Activated naive CD4-positive, alpha-beta T cell treated with anti-CD3 and anti-CD28 coated beads, Interleukin-2, amount 50 U/mL, for 72 hours (primary cell): ENCODE data around the gene NDRG3. TPM values are rescaled to one million over a fixed set of nuclear protein-coding genes. Genes with fewer than 3 reads are reported as not detected.
"Not testable (repeated sequence)": the region's sequence is repeated elsewhere in the genome, so short reads cannot be mapped to it uniquely, and the experiment has no call there.

Experiments
- ATAC-seq, 2 donors: fragments of 150-1000 bp; cut with Tn5 transposase; 2 replicates each; pipeline ENCODE4 v1.10.0; 2021; ENCODE audit warnings: mild to moderate bottlenecking in 2 of 2, moderate library complexity in 2 of 2
- DNase-seq, 2 donors: peaks; one replicate each; pipeline ENCODE4 v3.0.0; 2021 to 2022; ENCODE audit warnings: low spot score in 2 of 2
- H3K27ac Mint-ChIP-seq, 2 donors: one replicate each; pipeline ENCODE4 v1.8.0; 2022; ENCODE audit warnings: mild to moderate bottlenecking in 2 of 2, mixed read lengths in 2 of 2
- H3K36me3 Mint-ChIP-seq, 2 donors: one replicate each; pipeline ENCODE4 v1.8.0; 2022; ENCODE audit warnings: mixed read lengths in 2 of 2
- H3K9me3 Mint-ChIP-seq, 2 donors: one replicate each; pipeline ENCODE4 v1.8.0; 2022; ENCODE audit warnings: mixed read lengths in 2 of 2
- total RNA-seq, 2 donors: library from RNA; stranded (reverse); gene quantifications; one replicate each; pipeline ENCODE4 v1.2.3, GENCODE V29; 2022

NDRG3 gene
- total RNA-seq, 2 donors from 2014 or later, result 28.8 to 42.1 TPM

DNA sequence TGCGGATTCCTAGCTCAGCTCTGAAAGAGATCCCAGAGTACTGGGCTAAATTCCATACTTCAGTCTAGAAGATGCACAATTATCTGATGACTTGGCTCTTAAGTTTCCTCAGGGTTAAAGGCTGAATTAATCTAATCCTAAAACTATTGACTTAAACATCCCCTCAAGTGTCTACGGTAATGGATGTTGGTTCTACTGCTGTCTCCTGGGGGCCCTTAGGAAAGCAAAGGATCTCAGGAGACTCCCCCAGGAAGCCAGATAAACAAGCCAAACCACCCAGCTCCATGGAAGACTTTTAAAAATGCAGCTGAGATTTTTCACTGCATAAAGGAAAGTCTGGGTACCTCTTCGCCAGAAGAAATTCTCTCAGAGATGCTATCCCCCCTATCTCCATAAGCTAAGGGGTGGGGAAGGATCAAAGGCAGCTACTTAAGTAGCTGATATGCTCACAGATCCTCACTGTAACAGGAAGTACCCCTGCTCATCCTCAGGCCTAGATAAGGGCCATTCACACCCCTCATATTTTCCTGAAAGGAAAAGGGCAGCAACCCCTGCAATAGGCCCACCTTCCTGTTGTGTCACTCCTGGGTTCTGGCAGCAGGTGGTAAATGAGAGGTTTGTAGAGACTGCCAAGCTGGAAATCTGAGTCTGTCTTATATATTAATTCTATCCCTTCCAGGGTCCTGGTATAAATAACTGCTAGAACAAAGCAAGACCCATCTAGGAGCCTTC, 9.3 kb downstream of the NDRG3 start:
- Mint-ChIP-seq H3K27ac (no peak overlapping the region), H3K36me3 (no peaks in the 10 kb centered on the region), H3K9me3 (no peaks in the 10 kb centered on the region)
- ATAC-seq (no peak), DNase-seq (no peak)

DNA sequence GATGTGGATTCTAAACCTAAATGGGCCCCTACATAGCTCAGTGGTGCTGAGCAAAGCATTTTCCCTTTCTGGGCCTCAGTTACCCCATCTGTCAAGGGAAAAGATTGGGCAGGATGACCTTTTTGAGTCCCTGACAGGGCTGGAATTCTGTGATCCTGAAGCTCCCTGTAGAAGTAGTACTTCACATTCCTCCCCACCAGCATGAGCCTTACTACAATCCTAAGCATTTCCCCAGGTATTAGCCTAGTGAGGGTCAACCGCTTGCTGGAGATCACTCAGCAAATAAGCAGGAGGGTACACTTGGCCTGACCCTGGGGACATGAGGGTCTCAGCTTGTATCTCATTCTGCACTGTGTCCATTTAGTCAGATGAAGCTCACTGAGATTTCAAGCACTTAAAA, 13.4 kb downstream of the NDRG3 start:
- no peaks in the 10 kb centered on the region for H3K9me3 Mint-ChIP-seq
- peak overlapping the region; percentile 50 to 90 for H3K27ac Mint-ChIP-seq
- no peaks in the 10 kb centered on the region for H3K36me3 Mint-ChIP-seq
- ATAC-seq, result no peak
- DNase-seq, result no peak

DNA sequence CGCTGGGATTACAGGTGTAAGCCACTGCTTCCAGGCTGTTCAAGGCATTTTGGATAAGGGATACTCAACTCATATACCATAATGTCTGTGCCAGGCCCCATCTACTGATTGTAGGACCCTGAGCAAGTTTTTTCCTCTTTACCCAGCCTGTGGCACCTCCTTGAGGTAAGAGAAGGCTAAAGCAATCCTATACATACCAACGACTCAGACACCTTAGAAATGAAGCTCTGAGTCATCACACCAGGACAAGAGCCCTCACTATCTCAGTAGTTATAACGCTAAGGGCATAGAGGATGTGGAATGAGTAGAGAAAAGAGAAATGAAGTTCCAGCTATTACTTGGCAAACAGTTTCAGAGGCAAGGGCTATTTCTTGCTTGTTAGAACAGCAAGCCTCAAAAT, 16.9 kb downstream of the NDRG3 start:
- Mint-ChIP-seq H3K27ac (peak overlapping the region in 1 of 2 donors; percentile 46), H3K9me3 (no peaks in the 10 kb centered on the region), H3K36me3 (no peaks in the 10 kb centered on the region)
- ATAC-seq (peak; percentile 87 to 95), DNase-seq (peak in 1 of 2 donors; percentile 13)

GRCh38 chr20:36726168-36726567, 19.7 kb downstream of the NDRG3 start:
- Mint-ChIP-seq H3K9me3 (no peaks in the 10 kb centered on the region), H3K27ac (peak overlapping the region in 1 of 2 donors; percentile 29), H3K36me3 (peaks cover 0 to 7% of the 10 kb centered on the region in 2 donors)
- DNase-seq (no peak), ATAC-seq (no peak)

GRCh38 chr20:36720510-36720909, 25.4 kb downstream of the NDRG3 start:
- ATAC-seq (peak; percentile 94 to 98), DNase-seq (peak; percentile 10 to 65)
- peak overlapping the region in 1 of 2 donors; percentile 53 for H3K27ac Mint-ChIP-seq
- peaks cover 0 to 13% of the 10 kb centered on the region in 2 donors for H3K36me3 Mint-ChIP-seq
- no peaks in the 10 kb centered on the region for H3K9me3 Mint-ChIP-seq

GRCh38 chr20:36717657-36718056, 28.2 kb downstream of the NDRG3 start:
- no peak for ATAC-seq
- no peak overlapping the region for H3K27ac Mint-ChIP-seq
- peaks cover 0 to 13% of the 10 kb centered on the region in 2 donors for H3K36me3 Mint-ChIP-seq
- H3K9me3 Mint-ChIP-seq, result no peaks in the 10 kb centered on the region
- DNase-seq, result no peak

GRCh38 chr20:36717021-36717420, 28.9 kb downstream of the NDRG3 start:
- Mint-ChIP-seq H3K27ac (no peak overlapping the region), H3K36me3 (peaks cover 0 to 13% of the 10 kb centered on the region in 2 donors), H3K9me3 (no peaks in the 10 kb centered on the region)
- no peak for ATAC-seq
- no peak for DNase-seq

- Mint-ChIP-seq H3K27ac (no peak overlapping the region), H3K9me3 (no peaks in the 10 kb centered on the region)
Measured at GRCh38 chr20:36712775-36713174, 33.1 kb downstream of the NDRG3 start.

DNA sequence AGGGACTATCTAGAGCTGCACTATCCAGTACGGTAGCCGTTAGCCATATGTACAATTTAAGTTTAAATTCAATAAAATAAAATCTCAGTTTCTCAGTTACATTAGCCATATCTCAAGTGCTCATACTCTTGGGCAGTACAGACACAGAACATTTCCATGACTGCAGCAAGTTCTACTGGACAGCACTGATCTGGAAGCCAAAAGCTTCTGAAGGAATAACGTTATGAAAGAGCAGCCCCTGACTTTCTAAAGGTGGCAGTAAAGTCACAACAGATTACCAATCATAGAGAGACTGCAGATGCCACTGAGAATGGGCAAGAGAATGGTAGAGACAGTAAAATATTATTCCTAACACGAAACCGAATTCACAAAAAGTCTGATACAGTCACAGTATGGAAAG, 36.8 kb downstream of the NDRG3 start:
- H3K36me3 Mint-ChIP-seq, result no peaks in the 10 kb centered on the region
- no peak overlapping the region for H3K27ac Mint-ChIP-seq
- ATAC-seq (no peak), DNase-seq (no peak)
- no peaks in the 10 kb centered on the region for H3K9me3 Mint-ChIP-seq

More at GRCh38 chr20:36712775-36713174, 33.1 kb downstream of the NDRG3 start:
- DNase-seq, result no peak
- no peak for ATAC-seq
- no peaks in the 10 kb centered on the region for H3K36me3 Mint-ChIP-seq

- Mint-ChIP-seq H3K27ac (no peak overlapping the region), H3K9me3 (no peaks in the 10 kb centered on the region), H3K36me3 (no peaks in the 10 kb centered on the region)
- ATAC-seq, result no peak
- no peak for DNase-seq
Measured at GRCh38 chr20:36703530-36703929, 42.4 kb downstream of the NDRG3 start.

- DNase-seq, result no peak
- no peak for ATAC-seq
- Mint-ChIP-seq H3K9me3 (no peaks in the 10 kb centered on the region), H3K36me3 (no peaks in the 10 kb centered on the region), H3K27ac (no peak overlapping the region)
Measured at GRCh38 chr20:36700438-36700837, 45.5 kb downstream of the NDRG3 start.

DNA sequence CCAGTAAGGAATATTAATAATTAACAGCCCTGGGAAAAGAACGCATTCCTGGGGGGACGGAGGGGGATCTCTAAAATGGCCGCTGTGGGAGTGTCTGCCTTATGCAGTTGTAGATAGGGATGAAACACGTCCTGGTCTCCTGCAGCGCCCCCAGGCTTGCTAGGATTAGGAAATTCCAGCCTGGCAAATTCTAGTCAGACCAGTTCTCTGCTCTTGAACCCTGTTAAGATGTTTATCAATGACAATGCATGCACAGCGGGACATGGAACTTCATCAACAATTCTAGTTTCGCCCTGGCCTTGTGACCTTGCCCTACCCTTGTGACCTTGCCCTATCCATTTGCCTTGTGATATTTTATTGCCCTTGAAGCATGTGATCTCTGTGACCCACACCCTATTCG, 50.4 kb downstream of the NDRG3 start:
- not testable (repeated sequence) for H3K36me3 Mint-ChIP-seq

GRCh38 chr20:36688630-36689029, 57.3 kb downstream of the NDRG3 start:
- ATAC-seq (no peak), DNase-seq (no peak)
- Mint-ChIP-seq H3K36me3 (no peaks in the 10 kb centered on the region), H3K27ac (peak overlapping the region in 1 of 2 donors; percentile 30), H3K9me3 (no peaks in the 10 kb centered on the region)

More for the DNA sequence above, 50.4 kb downstream of the NDRG3 start:
- ATAC-seq, H3K9me3 Mint-ChIP-seq, H3K27ac Mint-ChIP-seq, DNase-seq: not testable (repeated sequence)

DNA sequence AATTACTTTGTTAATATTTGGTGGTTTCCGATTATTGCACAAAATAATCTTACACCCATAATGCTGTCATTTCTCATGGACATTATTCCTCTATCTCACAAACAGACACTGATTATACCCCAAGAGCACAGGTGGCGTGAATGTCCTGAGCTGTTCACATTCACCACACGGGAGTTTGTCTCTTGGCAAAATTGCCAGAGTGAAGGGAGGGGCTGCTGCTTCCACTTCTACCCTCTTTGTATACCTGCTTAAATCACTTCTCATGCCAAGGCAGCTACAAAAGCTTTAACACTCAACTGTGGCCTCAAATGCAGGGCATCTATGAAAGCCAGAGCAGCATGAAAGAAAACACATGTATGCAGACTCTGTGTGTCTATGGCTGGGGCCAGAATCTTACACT, 58.0 kb downstream of the NDRG3 start:
- ATAC-seq (no peak), DNase-seq (no peak)
- Mint-ChIP-seq H3K27ac (no peak overlapping the region), H3K36me3 (no peaks in the 10 kb centered on the region), H3K9me3 (no peaks in the 10 kb centered on the region)

GRCh38 chr20:36686944-36687343, 58.9 kb downstream of the NDRG3 start:
- H3K27ac Mint-ChIP-seq, result no peak overlapping the region
- DNase-seq, result no peak
- no peaks in the 10 kb centered on the region for H3K9me3 Mint-ChIP-seq
- ATAC-seq, result no peak
- H3K36me3 Mint-ChIP-seq, result no peaks in the 10 kb centered on the region

- Mint-ChIP-seq H3K9me3 (no peaks in the 10 kb centered on the region), H3K27ac (no peak overlapping the region), H3K36me3 (no peaks in the 10 kb centered on the region)
- ATAC-seq, result no peak
- DNase-seq, result no peak
Measured at GRCh38 chr20:36686504-36686903, 59.4 kb downstream of the NDRG3 start.

DNA sequence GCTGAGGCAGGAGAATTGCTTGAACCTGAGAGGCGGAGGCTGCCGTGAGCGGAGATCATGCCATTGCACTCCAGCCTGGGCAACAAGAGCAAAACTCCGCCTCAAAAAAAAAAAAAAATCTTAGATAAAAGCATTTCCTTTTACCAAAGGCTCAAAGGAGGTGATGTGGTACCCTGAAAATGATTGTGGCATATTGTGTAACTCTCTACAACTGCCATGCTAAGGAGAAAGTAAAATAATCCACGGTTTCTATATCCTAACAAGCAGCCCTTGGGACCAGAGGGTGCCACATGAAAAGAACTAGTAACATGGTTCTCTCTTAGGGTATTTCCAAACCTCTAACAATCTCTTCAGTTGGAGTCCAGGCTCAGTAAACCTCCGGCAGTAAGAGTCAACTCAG, 61.1 kb downstream of the NDRG3 start:
- ATAC-seq, result no peak
- H3K9me3 Mint-ChIP-seq, result no peaks in the 10 kb centered on the region
- H3K27ac Mint-ChIP-seq, result no peak overlapping the region
- no peak for DNase-seq
- H3K36me3 Mint-ChIP-seq, result no peaks in the 10 kb centered on the region

DNA sequence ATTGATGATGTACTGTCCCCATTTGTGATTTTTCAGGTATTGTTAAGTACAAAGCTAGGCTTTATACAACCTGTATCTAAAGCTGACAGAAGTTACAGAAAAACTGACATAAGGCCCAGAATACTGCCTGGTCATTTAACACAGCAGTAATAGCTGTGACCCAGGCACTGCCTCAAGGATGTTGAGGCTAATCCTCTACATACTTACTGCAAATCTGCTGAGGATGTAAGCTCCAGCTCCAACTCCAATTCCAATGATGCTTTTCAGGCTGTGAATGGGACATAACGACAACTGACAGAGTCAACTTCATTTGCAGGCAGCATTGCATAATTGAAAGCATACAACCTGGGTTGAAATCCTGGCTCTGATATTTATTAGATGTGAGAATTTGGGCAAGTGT, 63.6 kb downstream of the NDRG3 start:
- DNase-seq, result no peak
- H3K36me3 Mint-ChIP-seq, result no peaks in the 10 kb centered on the region
- ATAC-seq, result no peak
- no peak overlapping the region for H3K27ac Mint-ChIP-seq
- no peaks in the 10 kb centered on the region for H3K9me3 Mint-ChIP-seq
